Progenitor cell of endocrine pancreas (in vitro differentiated cells): ENCODE measurements around the gene ADGRG6. TPM values are rescaled to one million over a fixed set of nuclear protein-coding genes. Genes with fewer than 3 reads are reported as not detected.
A peak's percentile ranks its signal among the peaks of the same experiment; 100 is the strongest.

ENCODE experiments used
- DNase-seq: peaks from one replicate; pipeline ENCODE4 v3.0.0; 2021; ENCODE audit warnings: low spot score; ENCODE audit not compliant: unreplicated experiment
- H3K27ac Mint-ChIP-seq: 2 replicates; pipeline ENCODE4 v1.8.0; 2021; ENCODE audit warnings: mild to moderate bottlenecking, moderate library complexity, mixed read lengths
- H3K27me3 Mint-ChIP-seq: 2 replicates; pipeline ENCODE4 v1.8.0; 2021; ENCODE audit warnings: mixed read lengths
- H3K36me3 Mint-ChIP-seq: 2 replicates; pipeline ENCODE4 v1.8.0; 2022; ENCODE audit warnings: mixed read lengths; ENCODE audit not compliant: insufficient read depth
- H3K4me1 Mint-ChIP-seq: 2 replicates; pipeline ENCODE4 v1.8.0; 2021; ENCODE audit warnings: low read depth, mixed read lengths
- H3K4me3 Mint-ChIP-seq: 2 replicates; pipeline ENCODE4 v1.8.0; 2021; ENCODE audit warnings: low read depth, mild to moderate bottlenecking, moderate library complexity, mixed read lengths
- H3K9me3 Mint-ChIP-seq: 2 replicates; pipeline ENCODE4 v1.8.0; 2021; ENCODE audit warnings: low read depth, mixed read lengths
- CTCF ChIP-seq: fragments of 200-600 bp; sonication (generic); IDR thresholded peaks from one replicate; pipeline ENCODE4 v1.5.0; 2021; ENCODE audit warnings: antibody characterized with exemption, mild to moderate bottlenecking; ENCODE audit not compliant: unreplicated experiment
- total RNA-seq: library from RNA; stranded (reverse); gene quantifications from 2 replicates; pipeline ENCODE4 v1.2.1, GENCODE V29; 2021

Gene ADGRG6
- total RNA-seq, 1 donor from 2014 or later = 126 TPM

- Mint-ChIP-seq H3K9me3 (no peaks in the 10 kb centered on the region), H3K27ac (no peak overlapping the region), H3K36me3 (peaks cover 4% of the 10 kb centered on the region), H3K4me3 (no peak overlapping the region), H3K27me3 (no peaks in the 10 kb centered on the region), H3K4me1 (peaks cover 30% of the 10 kb centered on the region)
- no peak for DNase-seq
- no peak for TF ChIP-seq CTCF
Observed at GRCh38 chr6:142332393-142333098, 30.7 kb downstream of the ADGRG6 start.

DNA sequence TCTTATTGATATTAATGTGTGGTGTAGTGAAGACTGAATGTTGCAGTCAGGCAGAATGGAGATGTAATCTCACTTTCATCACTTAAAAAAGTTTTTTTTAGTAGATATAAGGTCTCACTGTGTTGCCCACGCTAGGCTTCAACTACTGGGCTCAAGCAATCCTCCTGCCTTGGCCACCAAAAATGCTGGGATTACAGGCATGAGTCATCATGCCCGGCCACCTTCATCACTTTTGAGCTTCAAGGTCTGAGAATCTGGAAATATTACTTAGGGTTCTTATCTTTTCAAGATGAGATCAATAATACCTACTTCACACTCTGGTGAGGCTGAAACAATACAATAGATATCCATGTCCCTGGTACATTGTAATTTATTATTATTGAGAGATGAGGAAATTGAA, 31.6 kb downstream of the ADGRG6 start:
- H3K27me3 Mint-ChIP-seq = no peaks in the 10 kb centered on the region
- peaks cover 30% of the 10 kb centered on the region for H3K4me1 Mint-ChIP-seq
- no peak overlapping the region for H3K4me3 Mint-ChIP-seq
- no peak for TF ChIP-seq CTCF
- no peak overlapping the region for H3K27ac Mint-ChIP-seq
- DNase-seq = no peak
- peaks cover 1% of the 10 kb centered on the region for H3K36me3 Mint-ChIP-seq
- H3K9me3 Mint-ChIP-seq = no peaks in the 10 kb centered on the region

- H3K36me3 Mint-ChIP-seq = peaks cover 1% of the 10 kb centered on the region
- H3K9me3 Mint-ChIP-seq = no peaks in the 10 kb centered on the region
- DNase-seq = no peak
- TF ChIP-seq CTCF = no peak
- no peaks in the 10 kb centered on the region for H3K27me3 Mint-ChIP-seq
- H3K27ac Mint-ChIP-seq = no peak overlapping the region
- H3K4me1 Mint-ChIP-seq = peaks cover 30% of the 10 kb centered on the region
- H3K4me3 Mint-ChIP-seq = no peak overlapping the region
Observed at GRCh38 chr6:142334294-142334693, 32.5 kb downstream of the ADGRG6 start.

DNA sequence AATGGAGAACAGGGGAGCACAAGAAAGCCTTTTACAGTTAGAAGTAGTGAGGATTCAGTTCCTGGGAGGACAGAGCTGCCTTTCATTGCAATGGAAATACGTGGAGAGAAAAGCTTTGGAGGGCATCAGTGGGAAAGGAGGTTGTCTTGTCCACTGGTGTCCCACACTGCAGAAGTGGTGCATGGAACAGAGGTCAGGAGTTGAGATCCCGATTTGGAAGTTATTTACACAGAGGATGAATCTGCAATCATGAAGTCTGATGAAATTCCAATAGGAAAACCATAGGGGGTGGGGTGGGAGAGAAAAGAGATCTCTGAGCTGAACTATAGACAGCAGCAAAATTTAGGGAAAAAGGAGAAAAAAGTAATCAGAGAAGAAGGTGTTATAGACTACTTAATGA, 33.6 kb downstream of the ADGRG6 start:
- H3K36me3 Mint-ChIP-seq = peaks cover 1% of the 10 kb centered on the region
- no peak overlapping the region for H3K4me3 Mint-ChIP-seq
- H3K27ac Mint-ChIP-seq = no peak overlapping the region
- no peak for DNase-seq
- peaks cover 19% of the 10 kb centered on the region for H3K4me1 Mint-ChIP-seq
- no peak for TF ChIP-seq CTCF
- H3K9me3 Mint-ChIP-seq = no peaks in the 10 kb centered on the region
- no peaks in the 10 kb centered on the region for H3K27me3 Mint-ChIP-seq

DNA sequence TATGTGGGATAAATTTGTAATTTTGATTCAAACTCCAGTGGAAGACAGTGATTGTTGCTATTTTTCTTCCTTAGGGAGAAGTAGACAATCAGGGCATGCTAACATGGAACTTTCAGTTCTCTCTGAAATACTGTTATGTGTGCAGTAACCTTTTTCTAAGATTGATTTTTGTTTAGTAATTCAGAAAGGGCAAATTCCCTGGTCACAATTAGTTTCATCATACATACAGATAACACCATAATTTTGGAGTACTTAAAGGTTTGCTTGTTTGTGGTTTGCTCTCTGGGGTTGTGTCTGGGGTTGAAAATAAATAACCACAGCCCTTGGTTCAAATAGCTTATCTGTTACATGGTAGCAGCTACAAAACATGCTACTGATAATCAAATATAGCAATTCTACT, 34.4 kb downstream of the ADGRG6 start:
- no peak for DNase-seq
- Mint-ChIP-seq H3K9me3 (no peaks in the 10 kb centered on the region), H3K4me1 (peaks cover 11% of the 10 kb centered on the region), H3K4me3 (no peak overlapping the region), H3K36me3 (peaks cover 1% of the 10 kb centered on the region), H3K27me3 (no peaks in the 10 kb centered on the region), H3K27ac (peak overlapping the region; percentile 56)
- no peak for TF ChIP-seq CTCF
